Ishikawa (cell line): ENCODE results near the gene GGNBP2.

ENCODE experiments used
- CEBPB ChIP-seq: IDR thresholded peaks from 2 replicates; pipeline ENCODE4 v1.6.1; 2012
- CREB1 ChIP-seq: IDR thresholded peaks from 2 replicates; pipeline ENCODE4 v1.6.1; 2012; ENCODE audit warnings: low read depth
- EGR1 ChIP-seq: IDR thresholded peaks from 2 replicates; pipeline ENCODE4 v1.6.1; 2012
- EP300 ChIP-seq: IDR thresholded peaks from 2 replicates; pipeline ENCODE4 v1.6.1; 2012; ENCODE audit warnings: borderline replicate concordance
- FOXM1 ChIP-seq: IDR thresholded peaks from 2 replicates; pipeline ENCODE4 v1.6.1; 2012; ENCODE audit warnings: low read depth, borderline replicate concordance
- MAX ChIP-seq: IDR thresholded peaks from 2 replicates; pipeline ENCODE4 v1.6.1; 2012
- NFIC ChIP-seq: IDR thresholded peaks from 2 replicates; pipeline ENCODE4 v1.6.1; 2012
- RAD21 ChIP-seq: IDR thresholded peaks from 2 replicates; pipeline ENCODE4 v1.6.1; 2012; ENCODE audit warnings: low read depth
- REST ChIP-seq: IDR thresholded peaks from 2 replicates; pipeline ENCODE4 v1.6.1; 2012; ENCODE audit warnings: low read depth, mild to moderate bottlenecking
- TAF1 ChIP-seq: IDR thresholded peaks from 2 replicates; pipeline ENCODE4 v1.6.1; 2012; ENCODE audit warnings: low read depth, mild to moderate bottlenecking
- TCF12 ChIP-seq: IDR thresholded peaks from 2 replicates; pipeline ENCODE4 v1.6.1; 2012; ENCODE audit warnings: low read depth
- TEAD4 ChIP-seq: IDR thresholded peaks from 2 replicates; pipeline ENCODE4 v1.6.1; 2012
- USF1 ChIP-seq: IDR thresholded peaks from 2 replicates; pipeline ENCODE4 v1.6.1; 2012
- YY1 ChIP-seq: IDR thresholded peaks from 2 replicates; pipeline ENCODE4 v1.6.1; 2012; ENCODE audit warnings: low read depth
- ZBTB7A ChIP-seq: IDR thresholded peaks from 2 replicates; pipeline ENCODE4 v1.6.1; 2012; ENCODE audit warnings: low read depth

GGNBP2 gene

GRCh38 chr17:36547776-36548175 lies 3.1 kb downstream of the GGNBP2 start:
- TF ChIP-seq YY1 (no peak), USF1 (no peak), TEAD4 (no peak), RAD21 (no peak), FOXM1 (no peak), CREB1 (no peak), EP300 (no peak), TAF1 (no peak), EGR1 (no peak), MAX (no peak), ZBTB7A (no peak), CEBPB (no peak), TCF12 (no peak), NFIC (no peak), REST (no peak)

GRCh38 chr17:36550491-36551417 lies 6.0 kb downstream of the GGNBP2 start:
- TF ChIP-seq EGR1 (no peak), REST (no peak), FOXM1 (no peak), TEAD4 (no peak)

- TF ChIP-seq EGR1 (no peak), NFIC (no peak), TAF1 (no peak), REST (no peak), ZBTB7A (no peak), EP300 (no peak), CREB1 (no peak), FOXM1 (no peak)
These were observed 8.7 kb downstream of the GGNBP2 start for GRCh38 chr17:36553459-36553858.

- TF ChIP-seq TEAD4 (no peak), FOXM1 (no peak), MAX (no peak), NFIC (no peak), EGR1 (no peak), YY1 (no peak), RAD21 (no peak), EP300 (no peak)
These were observed 21.4 kb downstream of the GGNBP2 start for GRCh38 chr17:36566081-36566480.

GRCh38 chr17:36575028-36575427 lies 30.3 kb downstream of the GGNBP2 start:
- TF ChIP-seq RAD21 (no peak), MAX (no peak), CEBPB (no peak), ZBTB7A (no peak), FOXM1 (no peak), TCF12 (no peak), TEAD4 (no peak), USF1 (no peak), YY1 (no peak), NFIC (no peak), REST (no peak), EGR1 (no peak)
